Astrocyte of the spinal cord (primary cell): ENCODE results near the gene SNAPC2.

Experiments
- DNase-seq: peaks from one replicate; pipeline ENCODE4 v3.0.0; 2011; ENCODE audit warnings: low read depth, low spot score
- H3K4me3 ChIP-seq: 2 replicates; pipeline ENCODE4 v1.5.1; 2011; ENCODE audit warnings: low read depth, mild to moderate bottlenecking, low read length, moderate library complexity
- in situ Hi-C: cut with HindIII; loops from 2 replicates; pipeline ENCODE4 v1.10.0; 2017; ENCODE audit warnings: low sequenced_read_pairs
- TF ChIP-seq, protein P1 (sequence below): IDR thresholded peaks from 2 replicates; pipeline ENCODE4 v1.5.1; 2012; ENCODE audit warnings: low read depth, mild to moderate bottlenecking, low read length, inconsistent platforms

SNAPC2 gene

DNA sequence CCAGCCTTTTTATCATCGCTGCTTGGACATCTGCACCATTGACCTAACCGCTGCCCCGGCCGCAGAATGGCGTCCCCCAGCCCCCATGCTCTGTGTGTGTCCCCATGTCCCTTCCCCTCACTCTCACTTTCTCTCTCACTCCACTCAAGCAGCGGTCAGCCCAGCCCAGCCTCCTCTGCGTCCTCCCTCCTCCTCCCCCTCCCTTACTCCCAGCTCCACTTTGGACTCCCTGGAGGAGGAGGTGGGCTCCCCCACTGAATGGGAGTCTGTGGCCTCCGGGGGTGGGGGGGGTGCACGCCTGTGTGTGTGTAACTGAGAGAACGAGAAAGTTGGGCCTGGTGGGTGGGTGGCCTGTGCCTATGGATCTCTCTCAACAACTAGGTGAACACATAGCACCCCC lies 14.3 kb upstream of the SNAPC2 start:
- no peak for DNase-seq
- no peak overlapping the region for H3K4me3 ChIP-seq
- in situ Hi-C loops, result no loop called here

DNA sequence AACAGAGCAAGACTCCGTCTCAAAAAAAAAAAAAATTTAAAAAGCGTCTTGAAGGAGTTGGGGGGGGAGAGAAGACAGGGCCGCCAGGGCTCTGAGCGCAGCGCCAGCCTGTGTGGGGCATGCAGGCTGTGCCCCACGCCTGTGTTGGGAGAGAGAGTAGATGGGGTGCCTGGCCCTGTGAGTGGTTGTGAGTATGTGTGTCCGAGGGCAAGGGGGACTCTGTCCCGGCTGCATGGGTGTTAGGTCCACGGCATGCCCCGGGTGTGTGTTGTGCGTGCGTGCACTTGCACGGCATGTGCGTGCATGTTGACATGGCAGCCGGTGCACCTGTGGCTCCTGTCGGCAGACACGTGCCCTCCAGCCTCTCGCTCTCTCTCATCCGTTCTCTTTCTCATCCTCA lies 13.0 kb upstream of the SNAPC2 start:
- TF ChIP-seq, protein P1, sequence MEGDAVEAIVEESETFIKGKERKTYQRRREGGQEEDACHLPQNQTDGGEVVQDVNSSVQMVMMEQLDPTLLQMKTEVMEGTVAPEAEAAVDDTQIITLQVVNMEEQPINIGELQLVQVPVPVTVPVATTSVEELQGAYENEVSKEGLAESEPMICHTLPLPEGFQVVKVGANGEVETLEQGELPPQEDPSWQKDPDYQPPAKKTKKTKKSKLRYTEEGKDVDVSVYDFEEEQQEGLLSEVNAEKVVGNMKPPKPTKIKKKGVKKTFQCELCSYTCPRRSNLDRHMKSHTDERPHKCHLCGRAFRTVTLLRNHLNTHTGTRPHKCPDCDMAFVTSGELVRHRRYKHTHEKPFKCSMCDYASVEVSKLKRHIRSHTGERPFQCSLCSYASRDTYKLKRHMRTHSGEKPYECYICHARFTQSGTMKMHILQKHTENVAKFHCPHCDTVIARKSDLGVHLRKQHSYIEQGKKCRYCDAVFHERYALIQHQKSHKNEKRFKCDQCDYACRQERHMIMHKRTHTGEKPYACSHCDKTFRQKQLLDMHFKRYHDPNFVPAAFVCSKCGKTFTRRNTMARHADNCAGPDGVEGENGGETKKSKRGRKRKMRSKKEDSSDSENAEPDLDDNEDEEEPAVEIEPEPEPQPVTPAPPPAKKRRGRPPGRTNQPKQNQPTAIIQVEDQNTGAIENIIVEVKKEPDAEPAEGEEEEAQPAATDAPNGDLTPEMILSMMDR, result no peak
- in situ Hi-C loops, result no loop called here
- no peak overlapping the region for H3K4me3 ChIP-seq
- DNase-seq, result no peak

More for the DNA sequence above, 14.3 kb upstream of the SNAPC2 start:
- TF ChIP-seq, protein P1, result no peak

DNA sequence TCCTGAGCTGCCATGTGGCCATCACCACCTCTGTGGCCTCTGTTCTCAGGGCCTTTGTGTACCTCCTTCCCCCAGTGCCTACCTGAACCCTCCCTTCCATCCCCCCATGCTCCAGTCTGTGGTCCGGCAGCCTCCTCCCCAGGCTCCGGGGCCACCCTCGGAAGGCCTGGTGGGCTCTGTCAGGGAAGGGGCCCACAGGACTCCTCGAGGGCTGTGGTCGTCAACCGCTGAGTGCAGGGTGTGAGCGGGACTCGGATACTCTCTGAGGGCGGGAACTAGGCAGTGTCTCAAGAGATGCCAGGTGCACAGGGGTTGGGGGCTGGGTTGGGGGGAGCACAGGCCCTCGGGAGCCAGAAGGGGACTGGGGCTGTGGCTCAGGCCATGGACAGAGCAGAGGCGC lies 12.6 kb upstream of the SNAPC2 start:
- H3K4me3 ChIP-seq, result no peak overlapping the region
- in situ Hi-C loops, result no loop called here
- DNase-seq, result no peak
- TF ChIP-seq, protein P1, result no peak

DNA sequence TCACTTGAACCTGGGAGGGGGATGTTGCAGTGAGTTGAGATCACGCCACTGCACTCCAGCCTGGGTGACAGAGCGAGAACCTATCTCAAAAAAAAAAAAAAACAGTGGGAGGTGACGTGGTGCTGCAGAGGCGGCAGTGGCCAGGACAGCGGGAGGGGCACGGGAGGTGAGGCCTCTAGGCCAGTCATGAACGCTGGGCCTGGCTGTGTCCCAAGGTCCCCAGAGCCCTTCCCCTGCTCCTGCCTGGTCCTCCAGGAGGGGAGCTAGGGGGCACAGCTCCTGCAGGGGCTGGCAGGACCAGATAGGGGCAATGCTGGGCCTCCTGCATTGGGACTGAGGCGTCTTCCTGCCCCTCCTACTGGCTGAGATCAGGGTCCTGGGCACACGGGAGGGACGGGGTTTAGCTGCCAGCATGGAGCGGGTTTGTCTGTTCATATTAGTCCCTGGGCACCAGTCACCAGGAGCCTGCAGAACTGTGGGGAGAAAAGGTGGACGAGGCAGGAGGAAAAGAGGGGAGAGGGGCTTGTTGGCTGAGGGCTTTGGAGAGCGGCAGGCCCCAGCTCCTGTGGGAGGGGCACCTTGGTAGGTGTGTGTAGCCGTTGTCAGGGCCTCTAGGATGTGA lies 11.9 kb upstream of the SNAPC2 start:
- in situ Hi-C loops, result no loop called here
- DNase-seq, result no peak
- TF ChIP-seq, protein P1, result no peak
- no peak overlapping the region for H3K4me3 ChIP-seq

DNA sequence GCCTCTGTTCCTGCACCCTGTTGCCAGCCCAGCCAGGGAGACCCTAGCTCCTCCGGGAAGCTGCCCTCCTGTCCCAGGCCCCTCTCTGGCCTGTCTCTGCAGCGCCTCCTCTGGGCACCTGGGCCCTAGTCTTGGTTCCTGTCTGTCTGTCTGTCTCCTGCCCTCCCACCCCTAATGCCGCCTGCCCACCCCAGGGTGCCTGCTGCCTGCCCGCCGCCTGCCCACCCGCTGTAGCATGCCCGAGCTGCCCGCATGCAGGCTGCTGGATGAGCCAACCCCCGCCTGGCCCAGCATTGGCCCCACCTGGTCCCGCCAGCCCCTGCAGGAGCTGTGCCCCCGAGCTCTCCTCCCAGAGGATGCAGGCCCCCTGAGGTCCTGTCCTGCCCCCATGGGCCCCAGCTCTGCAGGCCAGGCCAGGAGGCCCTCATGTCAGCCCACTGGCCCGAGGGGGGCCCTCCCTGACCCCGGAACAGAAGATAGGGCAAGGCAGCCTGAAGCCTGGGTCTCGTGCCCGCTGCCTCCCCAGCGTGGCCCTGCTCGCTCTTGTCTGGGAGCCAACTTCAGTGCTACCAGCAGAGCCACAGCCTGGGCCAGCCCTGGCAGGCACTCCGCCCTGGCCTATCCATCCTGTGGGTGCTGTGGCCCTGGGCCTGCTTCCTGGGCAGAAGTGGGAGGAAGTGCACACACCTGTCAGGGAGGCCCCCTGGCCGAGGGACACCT lies 11.2 kb upstream of the SNAPC2 start:
- H3K4me3 ChIP-seq, result no peak overlapping the region
- in situ Hi-C loops, result no loop called here
- DNase-seq, result no peak
- TF ChIP-seq, protein P1, result no peak

DNA sequence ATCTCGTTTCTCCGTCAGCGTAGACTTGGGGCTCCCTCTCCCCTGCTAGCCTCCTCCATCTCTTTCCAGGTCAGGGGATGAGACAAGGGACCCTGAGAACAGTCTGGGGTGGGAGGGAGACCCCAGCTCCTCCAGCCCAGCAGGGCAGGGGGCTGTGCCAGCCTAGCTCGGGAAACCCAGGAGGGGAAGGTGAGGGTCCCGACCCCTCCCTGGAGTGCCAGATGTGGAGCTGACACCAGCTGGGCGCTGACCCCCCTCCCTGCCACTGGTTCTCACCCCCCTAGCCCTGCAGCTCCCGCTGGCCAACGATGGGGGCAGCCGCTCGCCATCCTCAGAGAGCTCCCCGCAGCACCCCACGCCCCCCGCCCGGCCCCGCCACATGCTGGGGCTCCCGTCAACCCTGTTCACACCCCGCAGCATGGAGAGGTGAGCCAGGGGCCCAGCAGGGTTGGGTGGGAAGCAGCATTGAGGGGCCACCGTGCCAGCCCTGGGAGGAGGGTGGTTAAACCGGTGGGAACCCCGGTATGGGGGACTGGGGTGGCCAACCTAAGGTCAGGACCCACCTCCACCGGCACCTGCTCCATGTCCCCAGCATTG lies 10.6 kb upstream of the SNAPC2 start:
- TF ChIP-seq, protein P1, result no peak
- no peak overlapping the region for H3K4me3 ChIP-seq
- in situ Hi-C loops, result no loop called here
- DNase-seq, result no peak
